CD4-positive, alpha-beta T cell (primary cell): ENCODE measurements around the gene SNU13. TPM values are rescaled to one million over a fixed set of nuclear protein-coding genes. Genes with fewer than 3 reads are reported as not detected.

Source experiments
- ATAC-seq: fragments of 200-7000 bp; cut with Tn5 transposase; one replicate; pipeline ENCODE4 v1.10.0; 2022; ENCODE audit warnings: mild to moderate bottlenecking; ENCODE audit not compliant: poor library complexity
- CTCF ChIA-PET: fragments of 350-600 bp; sonication (Branson Sonifier 250); formaldehyde crosslinking; loops from one replicate; lab custom pipeline; 2021; ENCODE audit warnings: antibody characterized with exemption, inconsistent platforms; lab: Charles Lee
- POLR2A ChIA-PET: fragments of 350-600 bp; sonication (Branson Sonifier 250); formaldehyde crosslinking; loops from one replicate; lab custom pipeline; 2021; ENCODE audit warnings: antibody characterized with exemption, inconsistent platforms; lab: Charles Lee
- DNase-seq, 14 experiments: peaks; one replicate each; pipeline ENCODE4 v3.0.0-alpha.2; 2013 to 2020; ENCODE audit warnings: mixed read lengths in 2 of 14
- H3K27ac ChIP-seq, 2 donors: one replicate each; pipeline versions ENCODE4 v1.5.1 to v1.7.0; 2013; ENCODE audit warnings: low read length in 2 of 2, low read depth in 1 of 2, mild to moderate bottlenecking in 1 of 2
- H3K27me3 ChIP-seq, 2 experiments: 1 replicate in 1 of 2; 2 replicates in 1 of 2; pipeline versions ENCODE4 v1.6.1 to v1.7.0; 2013; ENCODE audit warnings: low read length in 2 of 2, control low read depth in 1 of 2, mild to moderate bottlenecking in 1 of 2, moderate library complexity in 1 of 2; ENCODE audit not compliant: insufficient read depth in 2 of 2, control insufficient read depth in 1 of 2
- H3K36me3 ChIP-seq: one replicate; pipeline ENCODE4 v1.6.1; 2013; ENCODE audit warnings: low read length, control low read depth; ENCODE audit not compliant: insufficient read depth
- H3K4me1 ChIP-seq: one replicate; pipeline ENCODE4 v1.6.1; 2013; ENCODE audit warnings: low read length, control low read depth; ENCODE audit not compliant: insufficient read depth
- H3K4me3 ChIP-seq: one replicate; pipeline ENCODE4 v1.5.1; 2013; ENCODE audit warnings: mild to moderate bottlenecking, low read length, moderate library complexity
- H3K9me3 ChIP-seq, 2 experiments: 1 replicate in 1 of 2; 2 replicates in 1 of 2; pipeline versions ENCODE4 v1.6.1 to v1.7.0; 2013; ENCODE audit warnings: low read length in 2 of 2, mild to moderate bottlenecking in 2 of 2, control low read depth in 1 of 2, moderate library complexity in 1 of 2; ENCODE audit not compliant: control insufficient read depth in 1 of 2, insufficient read depth in 1 of 2
- H3K27ac Mint-ChIP-seq: one replicate; pipeline ENCODE4 v1.8.0; 2020; ENCODE audit warnings: mixed read lengths
- H3K27me3 Mint-ChIP-seq: one replicate; pipeline ENCODE4 v1.8.0; 2021; ENCODE audit warnings: mixed read lengths
- H3K36me3 Mint-ChIP-seq: one replicate; pipeline ENCODE4 v1.8.0; 2021; ENCODE audit warnings: low read depth, mixed read lengths
- H3K4me1 Mint-ChIP-seq: one replicate; pipeline ENCODE4 v1.8.0; 2021; ENCODE audit warnings: low read depth, mixed read lengths
- H3K4me3 Mint-ChIP-seq: one replicate; pipeline ENCODE4 v1.8.0; 2020; ENCODE audit warnings: mild to moderate bottlenecking, mixed read lengths
- H3K9me3 Mint-ChIP-seq: one replicate; pipeline ENCODE4 v1.8.0; 2020; ENCODE audit warnings: mixed read lengths
- intact Hi-C, 2 experiments: fragments of 100-400 bp; cut with DNase I in 1 of 2; cut with micrococcal nuclease in 1 of 2; formaldehyde crosslinking; loops; one replicate each; pipeline versions ENCODE4 v1.15.1 to v1.9.0; 2023 to 2025; cut with DNase I, micrococcal nuclease
- total RNA-seq, 174 experiments: library from RNA in 2 of 174; stranded (reverse) in 2 of 174; gene quantifications; one replicate each; pipeline ENCODE4 v1.2.3 and lab custom pipeline; 2021 to 2026
- TF ChIP-seq, protein P1 (sequence below): fragments of 200-600 bp; IDR thresholded peaks from one replicate; pipeline ENCODE4 v1.8.0; 2022; ENCODE audit warnings: antibody characterized with exemption, mild to moderate bottlenecking

SNU13 gene
- total RNA-seq, 2 experiments from 2014 or later = 134 to 140 TPM

DNA sequence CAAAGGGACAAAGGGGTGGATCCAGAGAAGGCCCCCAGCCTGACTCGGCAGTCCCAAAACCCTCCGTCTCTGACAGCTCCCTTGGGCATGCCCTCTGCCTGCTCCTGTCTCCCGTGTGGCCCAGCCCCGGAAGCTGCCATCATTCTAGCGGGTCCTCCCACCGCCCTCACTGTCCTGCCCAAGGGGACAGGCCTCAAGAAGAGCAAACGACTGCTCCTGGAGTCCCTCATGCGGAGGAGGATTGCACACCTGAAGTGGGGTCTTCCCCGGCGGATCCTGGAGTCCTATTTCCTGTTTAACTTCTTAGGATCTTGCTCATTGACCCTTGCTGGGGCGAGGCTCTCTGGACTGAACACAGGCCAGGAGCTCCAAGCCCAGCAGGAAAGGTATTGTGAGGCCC is 8.0 kb upstream of the SNU13 start:
- Mint-ChIP-seq H3K36me3 (no peaks in the 10 kb centered on the region), H3K4me1 (peaks cover 12% of the 10 kb centered on the region), H3K4me3 (peak overlapping the region; percentile 59), H3K9me3 (no peaks in the 10 kb centered on the region), H3K27ac (no peak overlapping the region), H3K27me3 (no peaks in the 10 kb centered on the region)
- ATAC-seq (no peak), DNase-seq (no peak)
- H3K27me3 ChIP-seq = no peaks in the 10 kb centered on the region
- TF ChIP-seq, protein P1, sequence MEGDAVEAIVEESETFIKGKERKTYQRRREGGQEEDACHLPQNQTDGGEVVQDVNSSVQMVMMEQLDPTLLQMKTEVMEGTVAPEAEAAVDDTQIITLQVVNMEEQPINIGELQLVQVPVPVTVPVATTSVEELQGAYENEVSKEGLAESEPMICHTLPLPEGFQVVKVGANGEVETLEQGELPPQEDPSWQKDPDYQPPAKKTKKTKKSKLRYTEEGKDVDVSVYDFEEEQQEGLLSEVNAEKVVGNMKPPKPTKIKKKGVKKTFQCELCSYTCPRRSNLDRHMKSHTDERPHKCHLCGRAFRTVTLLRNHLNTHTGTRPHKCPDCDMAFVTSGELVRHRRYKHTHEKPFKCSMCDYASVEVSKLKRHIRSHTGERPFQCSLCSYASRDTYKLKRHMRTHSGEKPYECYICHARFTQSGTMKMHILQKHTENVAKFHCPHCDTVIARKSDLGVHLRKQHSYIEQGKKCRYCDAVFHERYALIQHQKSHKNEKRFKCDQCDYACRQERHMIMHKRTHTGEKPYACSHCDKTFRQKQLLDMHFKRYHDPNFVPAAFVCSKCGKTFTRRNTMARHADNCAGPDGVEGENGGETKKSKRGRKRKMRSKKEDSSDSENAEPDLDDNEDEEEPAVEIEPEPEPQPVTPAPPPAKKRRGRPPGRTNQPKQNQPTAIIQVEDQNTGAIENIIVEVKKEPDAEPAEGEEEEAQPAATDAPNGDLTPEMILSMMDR = no peak
- no peak overlapping the region for H3K4me3 ChIP-seq
- no peak overlapping the region for H3K27ac ChIP-seq
- POLR2A ChIA-PET = interaction anchor here (1.1 to 4.0 kb wide), 9 partner anchors 8 to 315 kb away, joined by 3 to 63 read pairs (median 8); partner anchors contain the start of genes CCDC134, SNU13 and TEF
- peaks cover 24% of the 10 kb centered on the region for H3K4me1 ChIP-seq
- no peaks in the 10 kb centered on the region for H3K9me3 ChIP-seq
- CTCF ChIA-PET = interaction anchor here (1.1 to 2.8 kb wide), 28 partner anchors 9 to 393 kb away, joined by 3 to 21 read pairs (median 5); partner anchors contain the start of genes CCDC134, NDUFA6, SNU13 and SREBF2
- H3K36me3 ChIP-seq = peaks cover 8% of the 10 kb centered on the region
- intact Hi-C loops = loop anchor here (1.0 to 10.0 kb wide), 7 partner anchors 81 to 261 kb away; partner anchors contain the start of gene CCDC134 (in 2 of the 2)

DNA sequence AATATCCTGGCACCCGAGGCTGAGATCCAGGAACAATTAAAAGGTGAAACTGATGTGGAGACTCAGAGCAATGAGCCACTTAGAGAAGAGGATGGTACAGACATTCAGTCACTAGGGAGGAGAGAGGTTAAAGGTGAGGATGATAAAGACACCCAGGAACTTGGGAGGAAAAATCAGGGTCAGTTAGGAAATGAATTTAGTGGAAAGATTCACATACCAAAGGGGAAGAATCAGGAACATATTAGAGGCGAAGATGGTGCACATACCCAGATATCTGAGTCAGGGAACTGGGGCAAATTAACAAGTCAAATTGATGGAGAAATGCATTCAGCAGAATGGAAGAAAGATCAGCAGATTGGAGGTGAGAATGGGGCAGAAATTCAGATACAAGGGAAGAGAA is 6.5 kb upstream of the SNU13 start:
- peaks cover 8% of the 10 kb centered on the region for H3K36me3 ChIP-seq
- no peaks in the 10 kb centered on the region for H3K27me3 ChIP-seq
- H3K27me3 Mint-ChIP-seq = no peaks in the 10 kb centered on the region
- H3K4me1 ChIP-seq = peaks cover 24% of the 10 kb centered on the region
- H3K9me3 ChIP-seq = no peaks in the 10 kb centered on the region
- H3K27ac Mint-ChIP-seq = no peak overlapping the region
- peaks cover 22% of the 10 kb centered on the region for H3K4me1 Mint-ChIP-seq
- DNase-seq = no peak
- H3K9me3 Mint-ChIP-seq = no peaks in the 10 kb centered on the region
- no peak for ATAC-seq
- TF ChIP-seq, protein P1 = no peak
- ChIA-PET CTCF (no interaction called here), POLR2A (no interaction called here)
- H3K4me3 ChIP-seq = no peak overlapping the region
- no peaks in the 10 kb centered on the region for H3K36me3 Mint-ChIP-seq
- H3K4me3 Mint-ChIP-seq = no peak overlapping the region
- H3K27ac ChIP-seq = no peak overlapping the region
- intact Hi-C loops = loop anchor here (5.0 to 10.0 kb wide), 4 partner anchors 82 to 262 kb away; partner anchors contain the start of gene CCDC134 (in 1 of the 2)

DNA sequence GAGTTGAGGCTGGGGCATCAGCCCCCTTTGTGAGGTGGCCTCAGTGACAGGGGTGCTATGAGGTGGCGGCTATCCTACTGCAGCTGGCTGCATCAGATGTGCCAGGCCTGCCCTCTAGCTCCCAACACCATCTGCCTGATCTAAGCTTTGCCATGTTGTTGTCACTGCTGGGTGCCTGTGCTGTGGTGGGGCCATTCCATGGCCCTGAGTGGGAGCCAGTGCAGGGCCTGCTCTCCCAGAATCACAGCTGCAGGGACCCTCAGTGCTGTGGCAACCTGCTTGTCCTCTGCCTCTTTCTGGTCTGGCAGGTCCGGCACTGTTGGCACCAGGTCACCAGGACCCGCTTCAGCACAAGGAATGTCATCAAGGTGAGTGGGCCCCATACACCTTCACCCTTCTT is 1.8 kb upstream of the SNU13 start:
- H3K27me3 ChIP-seq = no peaks in the 10 kb centered on the region
- ChIA-PET CTCF (no interaction called here), POLR2A (interaction anchor here (2.4 kb wide), 1 partner anchor 249 kb away, joined by 33 read pairs; no protein-coding TSS in a partner anchor)
- H3K27me3 Mint-ChIP-seq = no peaks in the 10 kb centered on the region
- no peak for DNase-seq
- no peak for ATAC-seq
- peak overlapping the region; percentile 85 for H3K4me3 Mint-ChIP-seq
- peaks cover 8% of the 10 kb centered on the region for H3K36me3 ChIP-seq
- no peak overlapping the region for H3K4me3 ChIP-seq
- TF ChIP-seq, protein P1 = no peak
- peaks cover 15% of the 10 kb centered on the region for H3K36me3 Mint-ChIP-seq
- H3K9me3 Mint-ChIP-seq = no peaks in the 10 kb centered on the region
- peaks cover 40% of the 10 kb centered on the region for H3K4me1 Mint-ChIP-seq
- intact Hi-C loops = loop anchor here in 1 of 2 experiments (10.0 kb wide), 1 partner anchor 164 kb away; no protein-coding TSS in a partner anchor
- peaks cover 34% of the 10 kb centered on the region for H3K4me1 ChIP-seq
- peak overlapping the region; percentile 99 for H3K27ac Mint-ChIP-seq
- H3K9me3 ChIP-seq = no peaks in the 10 kb centered on the region
- no peak overlapping the region for H3K27ac ChIP-seq
